GM21447 (cell line): Measurements from ENCODE around the gene ZNF664.
A peak's percentile ranks its signal among the peaks of the same experiment; 100 is the strongest.

Experiments
- ATAC-seq: cut with Tn5 transposase; IDR thresholded peaks from one replicate; pipeline ENCODE4 v1.9.1; 2021; ENCODE audit not compliant: unreplicated experiment

ZNF664 gene

GRCh38 chr12:123987022-123987421 lies 14.0 kb downstream of the ZNF664 start:
- no peak for ATAC-seq

DNA sequence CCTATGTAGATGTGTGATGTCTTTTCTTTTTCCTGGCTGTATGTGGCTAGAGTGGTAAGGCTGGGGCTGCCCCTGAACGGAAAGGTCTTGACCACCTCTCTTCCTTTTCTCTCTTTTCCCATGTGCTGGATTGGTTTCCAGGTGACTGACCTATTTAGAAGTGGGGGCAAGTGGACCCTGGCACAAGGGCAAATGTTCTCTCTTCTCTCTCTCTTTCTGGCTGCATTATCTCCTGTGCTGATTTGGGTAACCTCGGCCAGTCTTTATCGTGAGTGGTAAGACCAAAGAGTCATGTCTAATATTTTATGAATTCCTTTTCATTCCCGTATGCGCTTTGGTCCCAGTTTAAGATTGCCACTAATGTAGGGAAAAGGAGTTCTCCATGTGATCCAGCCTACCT lies 16.2 kb downstream of the ZNF664 start:
- no peak for ATAC-seq

DNA sequence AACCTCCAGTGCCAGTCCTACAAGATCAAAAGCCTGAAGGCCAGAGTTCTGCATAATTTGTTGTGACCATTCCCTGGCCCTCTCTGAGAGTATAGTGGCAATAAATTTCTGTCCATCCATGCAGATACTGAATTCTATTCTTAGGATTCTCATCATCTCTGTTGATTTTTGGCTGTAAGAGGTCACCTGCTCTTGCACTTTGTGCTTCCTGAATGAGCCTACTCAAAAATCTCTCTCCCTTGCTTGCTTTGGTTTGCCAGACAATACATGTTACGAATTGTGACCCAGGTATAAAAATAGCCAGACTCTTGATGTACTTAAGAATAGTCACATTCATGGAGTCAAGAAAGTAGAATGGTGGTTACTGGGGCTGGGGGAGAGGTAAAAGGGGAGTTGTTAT lies 16.7 kb downstream of the ZNF664 start:
- no peak for ATAC-seq

DNA sequence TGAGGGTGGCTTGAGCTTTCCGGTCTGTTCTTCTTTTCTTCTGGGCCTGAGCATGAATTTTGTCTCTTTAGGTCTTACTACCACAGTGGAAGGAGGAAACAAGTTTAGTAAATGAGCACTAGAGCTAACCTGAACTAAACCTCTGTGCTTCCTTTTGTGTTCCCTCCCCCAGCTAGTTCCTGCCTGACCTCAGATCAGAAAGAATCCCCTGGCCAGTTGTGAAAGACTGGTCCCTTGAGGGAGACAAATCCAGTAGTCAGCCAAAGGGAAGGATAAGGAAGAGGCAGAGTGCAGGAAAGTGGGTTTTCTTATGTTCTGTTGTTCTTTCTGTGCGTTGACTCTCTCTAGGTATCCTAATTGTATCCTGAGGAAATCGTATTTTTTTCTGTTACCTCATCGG lies 17.5 kb downstream of the ZNF664 start:
- ATAC-seq = no peak

DNA sequence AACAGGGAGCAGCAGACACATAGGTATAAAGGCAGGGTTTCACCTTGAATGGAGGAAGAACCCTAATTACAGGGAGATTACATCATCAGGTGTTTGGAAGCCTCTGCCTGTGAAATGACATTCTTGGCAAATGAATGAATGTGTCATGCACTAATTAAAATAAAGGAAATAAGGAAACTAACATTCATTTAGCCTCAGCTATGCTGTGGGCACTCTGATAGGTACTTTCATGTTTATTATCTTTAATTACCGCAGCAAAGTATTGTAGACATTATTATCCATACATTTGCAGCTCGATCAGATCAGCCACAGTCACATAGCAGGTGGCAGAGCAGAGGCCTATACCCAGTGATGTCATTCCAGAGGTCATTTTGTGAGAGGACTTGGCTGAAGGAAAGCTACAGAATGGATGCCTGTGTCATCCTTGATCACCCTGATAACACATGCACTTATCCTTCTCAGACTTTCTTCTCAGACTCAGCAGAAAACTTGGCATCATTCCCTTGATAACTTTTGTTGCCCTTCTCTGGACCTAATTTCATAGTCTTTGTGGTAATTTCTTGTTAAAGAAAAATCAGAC lies 18.4 kb downstream of the ZNF664 start:
- ATAC-seq = no peak

GRCh38 chr12:123992118-123992825 lies 19.3 kb downstream of the ZNF664 start:
- ATAC-seq = no peak

- ATAC-seq = no peak
Observed at GRCh38 chr12:123995023-123995748, 22.2 kb downstream of the ZNF664 start.

GRCh38 chr12:123996581-123996980 lies 23.6 kb downstream of the ZNF664 start:
- no peak for ATAC-seq

- no peak for ATAC-seq
Observed at GRCh38 chr12:123997033-123997822, 24.2 kb downstream of the ZNF664 start.

- no peak for ATAC-seq
Observed at GRCh38 chr12:123997908-123998307, 24.9 kb downstream of the ZNF664 start.

GRCh38 chr12:123998344-123998990 lies 25.5 kb downstream of the ZNF664 start:
- ATAC-seq = no peak

DNA sequence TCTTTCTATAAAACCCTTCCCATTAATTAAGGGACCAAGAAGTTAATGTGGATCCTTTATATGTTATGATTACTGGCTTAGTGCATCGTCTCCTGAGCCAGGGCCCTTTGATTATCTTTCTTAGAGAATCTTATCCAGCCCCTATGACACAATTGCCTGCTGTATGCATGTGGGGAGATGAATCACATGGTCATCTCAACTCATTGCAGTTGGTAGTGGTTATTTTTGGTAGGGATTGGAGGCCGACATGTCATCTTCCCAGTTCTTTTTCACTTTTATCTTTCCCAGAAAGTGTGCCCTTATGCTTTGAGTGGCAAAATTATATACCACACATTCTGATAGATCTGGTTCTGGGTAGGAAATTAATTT lies 26.0 kb downstream of the ZNF664 start:
- no peak for ATAC-seq

DNA sequence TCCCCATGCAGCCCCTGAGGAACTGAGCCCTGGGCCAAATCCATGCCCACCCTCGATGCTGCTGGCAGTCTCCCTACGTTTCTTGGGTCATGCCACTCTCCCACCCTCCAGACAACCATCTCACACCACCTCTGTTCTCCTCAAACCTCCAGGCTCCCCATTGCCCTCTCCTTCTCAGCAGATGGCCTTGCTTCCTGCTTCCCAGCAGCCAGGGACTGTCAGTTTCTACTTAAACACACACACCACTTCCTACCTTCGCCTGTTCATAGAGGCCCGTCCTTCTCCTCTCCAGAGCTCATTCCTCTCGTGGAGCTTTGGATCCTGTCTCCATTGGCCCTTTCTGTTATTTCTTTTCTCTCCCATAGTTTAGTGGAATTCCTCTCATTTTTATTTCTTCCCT lies 27.1 kb downstream of the ZNF664 start:
- ATAC-seq = no peak

DNA sequence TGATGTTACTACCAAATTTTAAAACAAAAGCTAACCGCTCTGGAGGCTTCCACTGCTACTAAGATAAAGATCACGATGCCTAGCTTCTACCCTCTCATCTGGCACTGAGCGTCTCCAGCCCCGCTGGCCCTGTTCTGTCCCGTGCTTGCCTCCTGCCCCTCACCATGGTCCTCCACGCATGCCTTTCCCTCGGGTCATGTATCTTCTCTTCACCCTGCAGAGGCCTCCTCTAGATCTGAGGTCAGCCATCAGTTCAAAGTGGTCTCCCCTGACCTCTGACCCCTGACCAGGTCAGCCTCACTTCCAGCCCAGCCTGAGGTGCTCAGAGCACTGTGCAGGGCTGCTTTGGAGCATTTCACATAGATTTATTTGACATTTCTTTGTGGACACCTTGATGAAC lies 28.3 kb downstream of the ZNF664 start:
- ATAC-seq = no peak

- ATAC-seq = no peak
Observed at GRCh38 chr12:124002021-124002644, 29.1 kb downstream of the ZNF664 start.

GRCh38 chr12:124002654-124003053 lies 29.6 kb downstream of the ZNF664 start:
- ATAC-seq = no peak

- no peak for ATAC-seq
Observed at GRCh38 chr12:124004233-124004875, 31.3 kb downstream of the ZNF664 start.

DNA sequence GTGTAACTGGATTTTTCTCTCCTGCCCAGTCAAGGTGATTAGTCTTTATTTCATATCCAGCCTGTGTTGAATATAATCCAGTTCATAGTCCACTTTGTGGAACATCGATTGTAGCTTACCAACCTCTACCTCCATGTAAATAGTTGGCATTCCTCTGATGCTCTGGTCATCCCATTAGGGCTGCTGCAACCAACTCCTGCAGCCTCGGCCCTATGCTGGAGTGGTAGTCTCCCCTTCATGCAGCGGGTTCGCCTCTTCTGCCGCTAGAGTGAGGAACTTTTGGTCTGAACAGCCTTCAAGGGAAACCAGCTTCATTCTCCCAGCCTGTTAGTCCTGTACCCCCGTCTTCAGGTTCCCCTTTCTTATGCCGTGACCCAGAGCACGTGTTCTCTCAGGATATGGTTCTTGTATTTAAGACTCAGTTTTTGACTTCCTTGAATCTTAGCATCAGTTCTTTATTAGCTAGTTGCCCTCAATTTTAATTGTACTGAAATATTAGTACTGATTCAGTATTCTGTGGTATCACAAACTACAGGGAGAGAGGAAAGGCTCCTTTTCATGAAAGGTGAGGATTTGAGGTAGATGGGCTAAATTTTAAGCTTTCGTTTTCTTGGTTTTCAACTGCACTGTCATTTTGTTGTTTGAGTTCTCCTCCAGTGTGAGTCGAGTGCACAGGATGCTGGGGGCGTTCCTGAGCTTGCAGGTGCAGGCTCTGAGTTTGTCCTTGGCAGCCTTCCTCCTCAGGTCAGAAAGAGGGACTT lies 33.2 kb downstream of the ZNF664 start:
- ATAC-seq = peak; percentile 63
